ENCODE data around the gene DUXA. TPM values are rescaled to one million over a fixed set of nuclear protein-coding genes. Genes with fewer than 3 reads are reported as not detected.
A peak's percentile ranks its signal among the peaks of the same experiment; 100 is the strongest.

The DUXA gene
- total RNA-seq, 1 experiment from 2014 or later = not detected

DNA sequence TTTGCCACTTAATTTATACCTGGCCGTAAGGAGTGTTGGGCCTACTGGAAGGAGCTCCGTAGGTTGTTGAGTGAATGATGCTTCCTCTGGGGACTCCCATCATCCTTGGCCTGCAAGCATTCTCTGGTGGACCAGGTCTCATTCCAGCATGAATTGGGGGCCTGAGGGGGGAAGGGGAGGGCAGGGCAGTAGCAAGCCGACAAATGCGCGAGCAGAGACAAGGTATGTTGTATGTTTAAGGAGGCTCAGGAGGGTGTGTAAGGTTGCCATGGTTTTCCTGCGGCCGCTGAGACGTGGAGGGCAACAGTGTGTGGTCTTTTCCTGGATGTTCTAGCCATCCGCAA is 24.8 kb upstream of the DUXA start:
- DNase-seq = no peak
- Histone ChIP-seq H3K4me1 (ENCODE audit: insufficient read depth, low read length) (no peaks in the 10 kb centered on the region), H3K4me2 (ENCODE audit: insufficient read depth, insufficient read length, low read length) (peak overlapping the region; percentile 86), H2AFZ (ENCODE audit: low read length) (no peak overlapping the region), H3K23me2 (ENCODE audit: insufficient read length, low read depth, low read length, poor library complexity, severe bottlenecking) (peaks cover 12% of the 10 kb centered on the region), H3K27me3 (ENCODE audit: insufficient read depth, low read length) (no peaks in the 10 kb centered on the region), H3K18ac (ENCODE audit: insufficient read length, low read depth, low read length) (no peak overlapping the region), H3K9ac (ENCODE audit: extremely low read depth, insufficient read length, low read length) (peak overlapping the region; percentile 45), H4K91ac (ENCODE audit: insufficient read length, low read depth, low read length) (no peak overlapping the region), H3K4ac (ENCODE audit: low read depth, low read length) (no peak overlapping the region), H2BK12ac (ENCODE audit: insufficient read length, low read depth, low read length) (no peak overlapping the region), H2BK15ac (ENCODE audit: low read depth, low read length) (no peak overlapping the region), H2BK120ac (ENCODE audit: low read depth, low read length, poor library complexity, severe bottlenecking) (no peak overlapping the region), H3K23ac (ENCODE audit: insufficient read length, low read depth, low read length) (no peak overlapping the region), H3K79me1 (ENCODE audit: insufficient read depth, low read depth, low read length, poor library complexity, severe bottlenecking) (no peaks in the 10 kb centered on the region), H4K8ac (replicated peaks; ENCODE audit: insufficient read length, low read depth, low read length) (no peak overlapping the region), H2BK5ac (ENCODE audit: insufficient read length, low read length) (no peak overlapping the region), H3K14ac (ENCODE audit: insufficient read depth, low read length) (0 out of 2 replicates have a peak overlapping the region, but pooled peaks have one; percentile 27), H3K9me3 (ENCODE audit: control insufficient read depth, low read depth, low read length) (peaks cover 16% of the 10 kb centered on the region), H2BK20ac (ENCODE audit: low read depth, low read length, poor library complexity, severe bottlenecking) (no peak overlapping the region), H4K20me1 (ENCODE audit: control insufficient read depth, insufficient read depth, insufficient read length) (no peaks in the 10 kb centered on the region), H3K27ac (ENCODE audit: insufficient read length, low read depth, low read length) (no peak overlapping the region), H4K5ac (ENCODE audit: insufficient read length, low read depth, low read length) (no peak overlapping the region), H3K56ac (ENCODE audit: insufficient read length, low read depth, low read length) (no peak overlapping the region), H2AK5ac (ENCODE audit: insufficient read length, low read length) (no peak overlapping the region), H3T11ph (ENCODE audit: low read length) (no peak overlapping the region), H3K79me2 (ENCODE audit: insufficient read depth, low read length) (peaks cover 8% of the 10 kb centered on the region; the same call in 1 of the 2 replicates)
- peaks cover 35% of the 10 kb centered on the region in 2 experiments for H3K9me3 Mint-ChIP-seq
- peaks cover 57 to 62% (median 61%) of the 10 kb centered on the region in 3 experiments for H3K36me3 Mint-ChIP-seq (ENCODE audit: insufficient read depth in 1 of 3, low read depth in 3 of 3)
- TF ChIP-seq, protein P1, sequence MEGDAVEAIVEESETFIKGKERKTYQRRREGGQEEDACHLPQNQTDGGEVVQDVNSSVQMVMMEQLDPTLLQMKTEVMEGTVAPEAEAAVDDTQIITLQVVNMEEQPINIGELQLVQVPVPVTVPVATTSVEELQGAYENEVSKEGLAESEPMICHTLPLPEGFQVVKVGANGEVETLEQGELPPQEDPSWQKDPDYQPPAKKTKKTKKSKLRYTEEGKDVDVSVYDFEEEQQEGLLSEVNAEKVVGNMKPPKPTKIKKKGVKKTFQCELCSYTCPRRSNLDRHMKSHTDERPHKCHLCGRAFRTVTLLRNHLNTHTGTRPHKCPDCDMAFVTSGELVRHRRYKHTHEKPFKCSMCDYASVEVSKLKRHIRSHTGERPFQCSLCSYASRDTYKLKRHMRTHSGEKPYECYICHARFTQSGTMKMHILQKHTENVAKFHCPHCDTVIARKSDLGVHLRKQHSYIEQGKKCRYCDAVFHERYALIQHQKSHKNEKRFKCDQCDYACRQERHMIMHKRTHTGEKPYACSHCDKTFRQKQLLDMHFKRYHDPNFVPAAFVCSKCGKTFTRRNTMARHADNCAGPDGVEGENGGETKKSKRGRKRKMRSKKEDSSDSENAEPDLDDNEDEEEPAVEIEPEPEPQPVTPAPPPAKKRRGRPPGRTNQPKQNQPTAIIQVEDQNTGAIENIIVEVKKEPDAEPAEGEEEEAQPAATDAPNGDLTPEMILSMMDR (conservative IDR thresholded peaks at IDR 0.05) = no peak
- H3K4me3 Mint-ChIP-seq = peak overlapping the region; percentile 95 to 97
- H3K4me1 Mint-ChIP-seq = peaks cover 12 to 17% of the 10 kb centered on the region in 2 experiments
- peak overlapping the region in 1 of 3 experiments; percentile 25; a peak in 2 of 7 replicates for H3K27ac Mint-ChIP-seq
- H3K27me3 Mint-ChIP-seq (ENCODE audit: low read depth) = peaks cover 19% of the 10 kb centered on the region
- WGBS (ENCODE audit: extremely low coverage, insufficient read length, low lambda C conversion rate) = no CpG with 5 or more reads among the region's 9 CpGs

Data from H9 (cell line).